Measurements from ENCODE around the gene TPRN.

The TPRN gene

GRCh38 chr9:137223078-137223970 lies 22.8 kb upstream of the TPRN start:
- peak; percentile 99 for DNase-seq

DNA sequence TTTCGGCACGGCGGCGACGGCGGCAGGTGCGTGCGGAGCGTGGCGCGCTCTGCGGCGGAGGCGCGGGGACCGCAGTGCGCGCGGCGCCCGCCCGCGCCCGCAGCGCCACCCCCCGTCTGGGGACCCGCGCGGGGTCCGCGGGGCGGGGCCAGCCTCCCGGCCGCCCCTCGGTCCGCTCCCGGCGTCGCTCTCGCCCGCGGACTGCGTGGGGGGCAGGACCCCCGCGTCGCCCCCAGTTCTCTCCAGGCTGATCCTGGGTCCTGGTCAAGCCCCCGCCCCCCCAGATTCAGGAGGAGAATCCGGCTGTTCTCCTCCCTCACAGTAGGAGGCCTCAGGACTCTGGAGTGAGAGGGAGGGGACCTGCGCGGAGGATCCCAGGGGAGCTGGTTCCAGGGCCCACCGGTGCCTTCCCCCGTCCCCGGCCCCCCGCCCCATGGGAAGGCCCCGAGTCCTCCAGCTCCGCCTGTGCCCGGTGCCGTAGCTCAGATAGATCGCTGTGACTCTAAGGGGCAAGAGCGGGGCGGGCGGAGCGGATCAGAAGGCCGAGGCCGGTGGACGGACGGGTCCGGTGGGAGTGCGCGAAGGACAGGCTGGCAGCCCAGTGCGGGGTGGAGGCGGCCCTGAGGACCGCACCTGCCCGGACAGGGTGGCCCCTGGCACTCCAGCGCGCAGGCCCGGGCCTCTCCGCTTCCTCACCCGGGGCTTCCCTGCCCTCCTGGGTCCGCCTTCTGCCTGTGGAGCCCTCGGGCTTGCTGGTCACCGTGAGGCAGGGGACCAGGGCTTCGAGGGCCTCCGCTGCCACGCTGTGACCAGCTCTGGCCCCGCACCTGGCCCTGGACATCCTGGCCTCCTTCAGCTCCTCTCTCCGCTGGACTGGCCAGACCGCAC lies 21.9 kb upstream of the TPRN start, which contains the start of gene RNF208:
Gene RNF208 (minus strand): TSS at position 51 of the 888 bp plus-strand sequence. CDS start 1,028 bp downstream, outside the sequence.
- DNase-seq, result no peak

GRCh38 chr9:137221506-137222111 lies 21.1 kb upstream of the TPRN start:
- no peak for DNase-seq

DNA sequence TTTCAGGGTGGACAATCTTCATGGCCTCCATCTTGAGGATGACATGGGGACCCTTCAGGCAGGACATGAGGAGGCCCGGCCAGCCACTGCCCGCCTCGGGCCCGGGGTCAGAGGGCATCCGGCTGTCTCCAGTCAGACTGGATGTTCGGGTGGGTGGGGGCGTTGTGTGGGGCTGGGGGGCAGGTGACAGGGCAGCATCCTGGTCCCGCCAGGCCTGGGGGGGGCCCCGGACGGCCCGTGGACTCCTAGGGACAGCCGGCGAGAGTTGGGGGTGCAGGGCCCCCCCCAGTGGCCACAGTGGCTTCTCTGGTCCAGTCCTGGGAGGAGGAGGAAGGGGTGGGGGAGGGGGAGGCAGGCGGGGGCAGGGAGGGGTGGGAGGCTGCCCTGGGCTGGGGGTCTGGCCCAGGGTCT lies 20.6 kb upstream of the TPRN start:
- DNase-seq, result no peak

- no peak for DNase-seq
Measured at GRCh38 chr9:137220317-137221094, 20.0 kb upstream of the TPRN start.

DNA sequence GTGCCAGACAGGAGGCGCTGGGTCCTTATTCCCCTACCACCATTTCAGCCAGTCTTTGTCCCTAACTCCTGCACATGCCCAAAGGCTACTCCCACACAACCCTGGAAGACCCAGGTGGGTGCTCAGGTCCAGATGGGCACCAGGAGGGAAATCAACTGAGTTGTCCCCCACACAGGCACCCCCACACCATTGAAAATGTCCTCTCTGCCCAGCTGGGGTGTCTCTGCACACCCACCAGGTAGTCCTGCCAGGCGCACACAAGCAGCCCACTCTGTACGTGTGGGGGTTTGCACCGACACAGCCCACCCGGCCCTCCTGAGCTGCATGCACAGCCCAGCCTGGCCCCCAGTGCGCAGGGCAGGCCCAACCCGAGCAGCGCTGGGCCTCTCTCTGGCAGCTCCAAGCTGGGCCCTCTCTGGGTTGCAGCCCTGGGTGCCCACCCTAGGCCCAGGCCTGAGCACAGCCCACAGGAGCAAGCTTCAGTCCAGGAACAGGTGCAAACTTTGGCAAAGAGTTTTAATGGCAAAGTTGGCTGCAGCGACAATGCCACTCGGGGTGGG lies 19.3 kb upstream of the TPRN start:
- DNase-seq, result no peak

- DNase-seq, result no peak
Measured at GRCh38 chr9:137218754-137219271, 18.3 kb upstream of the TPRN start.

DNA sequence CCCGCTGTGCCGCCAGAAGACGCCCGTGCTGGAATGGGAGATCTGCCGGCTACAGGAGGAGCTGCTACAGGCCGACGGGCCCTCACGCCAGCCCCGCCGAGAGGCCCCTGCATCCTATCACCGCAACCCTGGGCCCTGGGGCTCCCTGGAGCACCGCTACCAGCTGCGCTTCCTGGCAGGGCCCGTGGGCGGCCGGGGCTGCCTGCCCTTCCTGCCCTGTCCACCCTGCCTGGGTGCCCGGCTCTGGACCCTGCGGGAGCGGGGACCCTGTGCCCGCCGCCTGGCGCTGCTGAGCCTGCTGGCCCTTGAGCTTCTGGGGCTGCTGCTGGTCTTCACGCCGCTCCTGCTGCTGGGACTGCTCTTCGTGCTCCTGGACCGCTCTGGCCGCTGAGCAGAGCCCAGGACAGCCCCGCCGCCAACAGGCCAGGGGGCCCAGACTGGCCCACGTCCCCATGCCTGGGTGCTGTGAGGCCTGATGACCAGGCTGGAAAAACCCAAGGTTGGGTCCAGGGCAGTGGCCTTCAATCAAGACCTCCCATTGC lies 17.7 kb upstream of the TPRN start:
- DNase-seq, result no peak

- no peak for DNase-seq
Measured at GRCh38 chr9:137217276-137218211, 17.0 kb upstream of the TPRN start.

GRCh38 chr9:137216188-137216965 lies 15.8 kb upstream of the TPRN start:
- DNase-seq, result no peak

DNA sequence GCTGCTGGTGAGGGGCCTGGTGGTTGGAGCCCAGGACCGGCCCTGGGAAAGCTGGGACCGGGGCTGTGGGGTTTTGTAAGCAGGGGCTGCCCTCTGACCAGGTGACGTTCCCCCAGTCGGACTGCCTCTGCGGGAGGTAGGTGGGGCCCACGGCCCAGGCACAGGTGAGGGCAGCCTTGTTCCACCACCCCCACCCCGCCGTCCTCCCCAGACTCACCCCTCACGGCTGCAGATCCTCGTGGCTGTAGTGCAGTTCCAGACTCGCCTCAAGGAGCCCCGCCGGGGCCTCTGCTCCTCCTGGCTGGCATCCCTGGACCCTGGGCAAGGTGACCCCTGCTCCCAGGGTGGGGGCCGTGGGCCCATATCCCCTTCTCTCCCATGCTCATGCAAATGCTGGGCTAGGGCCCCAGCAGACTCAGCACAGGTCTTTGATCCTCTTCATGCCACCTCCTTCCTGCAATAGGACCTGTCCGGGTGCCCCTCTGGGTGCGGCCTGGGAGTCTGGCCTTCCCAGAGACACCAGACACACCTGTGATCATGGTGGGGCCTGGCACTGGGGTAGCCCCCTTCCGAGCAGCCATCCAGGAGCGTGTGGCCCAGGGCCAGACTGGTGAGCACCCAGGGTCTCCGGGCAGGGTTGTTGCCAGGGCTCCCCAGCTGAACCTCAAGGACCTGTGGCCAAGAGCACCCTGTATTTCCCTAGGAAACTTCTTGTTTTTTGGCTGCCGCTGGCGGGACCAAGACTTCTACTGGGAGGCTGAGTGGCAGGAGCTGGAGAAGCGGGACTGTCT lies 14.8 kb upstream of the TPRN start:
- no peak for DNase-seq

DNA sequence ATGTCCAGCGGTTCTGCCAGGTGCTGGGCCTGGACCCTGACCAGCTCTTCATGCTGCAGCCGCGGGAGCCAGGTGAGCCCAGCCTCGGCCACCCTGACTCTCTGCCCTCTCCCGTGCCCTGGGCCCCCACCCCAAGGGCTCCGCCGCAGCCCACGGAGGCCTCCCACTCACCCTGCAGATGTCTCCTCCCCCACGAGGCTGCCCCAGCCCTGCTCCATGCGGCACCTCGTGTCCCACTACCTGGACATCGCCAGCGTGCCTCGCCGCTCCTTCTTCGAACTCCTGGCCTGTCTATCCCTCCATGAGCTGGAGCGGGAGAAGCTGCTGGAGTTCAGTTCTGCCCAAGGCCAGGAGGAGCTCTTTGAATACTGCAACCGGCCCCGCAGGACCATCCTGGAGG lies 14.1 kb upstream of the TPRN start:
- DNase-seq, result no peak

DNA sequence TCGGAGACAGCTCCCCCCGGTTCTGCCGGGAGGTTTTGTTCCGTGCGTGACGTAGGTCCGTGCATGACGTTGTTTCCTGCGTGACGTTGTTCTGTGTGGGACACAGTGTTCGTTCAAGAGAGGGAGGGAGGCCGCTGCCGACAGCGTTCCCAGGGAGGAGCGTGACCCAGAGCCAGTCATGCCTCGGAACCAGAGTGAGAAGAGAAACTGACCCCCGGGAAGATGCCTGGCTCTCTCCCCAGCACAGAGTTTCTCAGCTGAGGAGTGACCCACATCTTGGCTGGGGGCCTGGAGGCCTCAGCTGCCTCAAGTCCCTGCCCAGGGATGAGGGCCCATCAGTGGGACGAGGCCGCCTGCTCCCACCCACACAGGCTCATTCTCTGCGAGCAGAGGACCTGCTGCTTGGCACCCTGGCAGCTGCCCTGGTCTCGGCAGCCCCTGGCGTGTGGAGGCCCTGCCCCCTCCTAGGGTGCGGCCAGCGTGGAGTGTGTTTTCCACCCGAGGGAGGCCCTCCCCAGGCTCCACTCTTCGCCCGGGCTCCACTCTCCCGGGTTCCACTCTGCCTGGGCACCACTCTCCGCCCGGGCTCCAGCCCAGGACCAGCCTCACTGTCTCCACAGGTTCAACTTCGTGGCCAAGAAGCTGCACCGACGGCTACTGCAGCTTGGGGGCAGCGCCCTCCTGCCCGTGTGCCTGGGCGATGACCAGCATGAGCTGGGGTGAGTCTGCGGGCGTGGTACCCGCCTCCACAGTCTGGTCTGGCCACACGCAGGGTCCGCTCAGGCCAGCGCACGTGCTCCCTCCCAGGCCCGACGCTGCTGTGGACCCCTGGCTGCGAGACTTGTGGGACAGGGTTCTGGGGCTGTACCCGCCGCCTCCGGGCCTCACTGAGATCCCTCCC lies 12.9 kb upstream of the TPRN start:
- no peak for DNase-seq

GRCh38 chr9:137212520-137212919 lies 12.0 kb upstream of the TPRN start:
- no peak for DNase-seq

DNA sequence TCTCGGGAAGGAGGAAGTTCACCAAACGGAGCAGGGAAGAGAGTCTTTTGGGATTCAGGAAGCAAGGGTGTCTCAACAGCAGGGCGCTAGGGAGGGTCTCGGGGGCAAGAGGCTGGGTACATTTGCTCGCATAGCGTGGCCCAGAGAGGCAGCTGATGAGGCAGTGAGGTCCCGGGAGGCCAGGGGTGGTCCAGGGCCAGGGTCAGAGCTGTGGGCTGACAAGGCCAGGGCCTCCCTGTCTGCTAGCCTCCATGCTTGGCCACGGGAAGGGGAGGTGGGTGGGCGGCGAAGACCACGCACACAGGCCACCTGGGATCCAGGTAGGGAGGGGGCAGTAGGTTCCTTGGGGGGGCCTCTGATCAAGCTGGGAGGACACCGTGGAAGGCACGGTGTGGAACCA lies 11.0 kb upstream of the TPRN start:
- no peak for DNase-seq

DNA sequence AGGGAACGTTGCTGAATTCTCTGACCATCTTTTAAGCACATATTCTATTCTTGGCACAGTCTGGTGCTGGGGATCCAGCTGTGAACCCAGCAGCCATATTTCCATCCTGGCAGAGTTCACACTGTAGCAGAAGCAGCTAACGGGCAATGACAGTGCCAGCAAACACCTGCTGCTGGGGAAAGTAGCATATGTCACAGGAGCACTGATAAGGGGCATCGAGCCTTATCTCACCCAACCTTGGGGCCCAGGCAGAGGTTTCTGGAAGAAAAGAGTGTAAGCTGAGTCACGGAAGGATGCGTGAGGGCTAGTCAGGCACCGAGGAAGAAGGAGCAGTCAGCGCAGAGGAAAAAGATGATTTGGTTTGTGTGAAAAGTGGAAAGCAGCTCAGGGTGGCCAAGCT lies 6.1 kb upstream of the TPRN start:
- no peak for DNase-seq
